ENCODE data around the gene ATP6V0B. TPM values are rescaled to one million over a fixed set of nuclear protein-coding genes. Genes with fewer than 3 reads are reported as not detected.

Gene ATP6V0B
- total and polyA plus RNA-seq, 9 of the 15 experiments (the other 6 are each of a cell fraction or from before 2014, with no cell fraction given), result 137 to 328 (median 220) TPM

DNA sequence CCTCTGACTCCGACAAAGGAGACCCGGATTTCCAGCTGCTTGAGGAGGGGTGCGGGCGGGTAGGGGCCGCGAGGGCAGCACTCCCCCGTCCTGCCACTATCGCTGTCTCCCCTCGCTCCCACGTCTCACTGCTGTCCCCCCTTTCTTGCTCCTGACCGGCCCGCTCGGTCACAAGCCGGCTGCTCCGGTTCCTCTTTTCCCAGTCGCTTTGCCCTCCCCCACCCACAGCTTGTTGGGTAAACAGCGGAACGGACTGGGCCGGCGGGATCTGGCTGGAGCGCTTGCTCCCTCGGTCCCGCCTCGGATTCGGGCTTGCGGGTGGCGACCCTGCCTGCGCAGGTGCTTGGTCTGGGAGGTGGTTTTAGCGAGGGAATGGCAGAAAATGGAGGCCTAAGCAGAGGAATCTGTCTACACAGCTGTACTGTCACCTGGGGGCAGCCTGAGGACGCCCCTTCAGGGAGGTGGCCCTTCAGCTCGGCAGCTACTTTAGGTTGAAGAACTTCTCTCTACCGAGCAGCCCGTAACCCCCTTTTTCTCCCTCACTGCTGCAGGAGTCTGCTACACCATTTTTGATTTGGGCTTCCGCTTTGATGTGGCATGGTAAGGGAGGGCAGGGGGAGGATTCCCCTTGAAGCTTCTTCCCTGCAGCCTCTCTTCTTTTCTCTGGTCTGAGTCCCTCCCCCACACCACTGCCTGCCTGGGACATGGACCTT is 645 bp downstream of the ATP6V0B start (continued):
- TF ChIP-seq FOXK2 (conservative IDR thresholded peaks at IDR 0.05 in 1 of 2, IDR thresholded peaks at IDR 0.05 in 1 of 2; ENCODE audit: low read depth in 2 of 2) (peak; percentile 69 to 88; a peak in 3 of 4 replicates), ZBTB17 (CRISPR knock-in tag; IDR thresholded peaks at IDR 0.05) (no peak), SNAPC5 (CRISPR knock-in tag; IDR thresholded peaks at IDR 0.05) (no peak), CHD1 (IDR thresholded peaks at IDR 0.05; ENCODE audit: low read length) (peak; percentile 80), PTTG1 (tag; IDR thresholded peaks at IDR 0.05; ENCODE audit: low read depth) (no peak), ZBTB1 (CRISPR knock-in tag; IDR thresholded peaks at IDR 0.05; ENCODE audit: borderline replicate concordance, low read depth) (no peak), BRCA1 (IDR thresholded peaks at IDR 0.05) (no peak), BRCA1 (CRISPR knock-in tag; IDR thresholded peaks at IDR 0.05) (peak; percentile 71; the same call in 1 of the 2 replicates), SP2 (IDR thresholded peaks at IDR 0.05; ENCODE audit: extremely low read depth, low read depth, low read length, poor library complexity, severe bottlenecking) (no peak), TCF7L2 (IDR thresholded peaks at IDR 0.05; ENCODE audit: low read depth, low read length) (no peak), BDP1 (IDR thresholded peaks at IDR 0.05; ENCODE audit: insufficient read depth, insufficient read length) (no peak), HNRNPH1 (optimal IDR thresholded peaks at IDR 0.05; ENCODE audit: low read depth, low read length) (no peak), LEF1 (IDR thresholded peaks at IDR 0.05) (peak; percentile 66)
- TF ChIP-seq, protein P1, sequence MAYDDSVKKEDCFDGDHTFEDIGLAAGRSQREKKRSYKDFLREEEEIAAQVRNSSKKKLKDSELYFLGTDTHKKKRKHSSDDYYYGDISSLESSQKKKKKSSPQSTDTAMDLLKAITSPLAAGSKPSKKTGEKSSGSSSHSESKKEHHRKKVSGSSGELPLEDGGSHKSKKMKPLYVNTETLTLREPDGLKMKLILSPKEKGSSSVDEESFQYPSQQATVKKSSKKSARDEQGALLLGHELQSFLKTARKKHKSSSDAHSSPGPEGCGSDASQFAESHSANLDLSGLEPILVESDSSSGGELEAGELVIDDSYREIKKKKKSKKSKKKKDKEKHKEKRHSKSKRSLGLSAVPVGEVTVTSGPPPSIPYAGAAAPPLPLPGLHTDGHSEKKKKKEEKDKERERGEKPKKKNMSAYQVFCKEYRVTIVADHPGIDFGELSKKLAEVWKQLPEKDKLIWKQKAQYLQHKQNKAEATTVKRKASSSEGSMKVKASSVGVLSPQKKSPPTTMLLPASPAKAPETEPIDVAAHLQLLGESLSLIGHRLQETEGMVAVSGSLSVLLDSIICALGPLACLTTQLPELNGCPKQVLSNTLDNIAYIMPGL (CRISPR knock-in tag; IDR thresholded peaks at IDR 0.05), result 0 out of 2 replicates have a peak, but pooled peaks have one; percentile 32
- TF ChIP-seq, protein P2, sequence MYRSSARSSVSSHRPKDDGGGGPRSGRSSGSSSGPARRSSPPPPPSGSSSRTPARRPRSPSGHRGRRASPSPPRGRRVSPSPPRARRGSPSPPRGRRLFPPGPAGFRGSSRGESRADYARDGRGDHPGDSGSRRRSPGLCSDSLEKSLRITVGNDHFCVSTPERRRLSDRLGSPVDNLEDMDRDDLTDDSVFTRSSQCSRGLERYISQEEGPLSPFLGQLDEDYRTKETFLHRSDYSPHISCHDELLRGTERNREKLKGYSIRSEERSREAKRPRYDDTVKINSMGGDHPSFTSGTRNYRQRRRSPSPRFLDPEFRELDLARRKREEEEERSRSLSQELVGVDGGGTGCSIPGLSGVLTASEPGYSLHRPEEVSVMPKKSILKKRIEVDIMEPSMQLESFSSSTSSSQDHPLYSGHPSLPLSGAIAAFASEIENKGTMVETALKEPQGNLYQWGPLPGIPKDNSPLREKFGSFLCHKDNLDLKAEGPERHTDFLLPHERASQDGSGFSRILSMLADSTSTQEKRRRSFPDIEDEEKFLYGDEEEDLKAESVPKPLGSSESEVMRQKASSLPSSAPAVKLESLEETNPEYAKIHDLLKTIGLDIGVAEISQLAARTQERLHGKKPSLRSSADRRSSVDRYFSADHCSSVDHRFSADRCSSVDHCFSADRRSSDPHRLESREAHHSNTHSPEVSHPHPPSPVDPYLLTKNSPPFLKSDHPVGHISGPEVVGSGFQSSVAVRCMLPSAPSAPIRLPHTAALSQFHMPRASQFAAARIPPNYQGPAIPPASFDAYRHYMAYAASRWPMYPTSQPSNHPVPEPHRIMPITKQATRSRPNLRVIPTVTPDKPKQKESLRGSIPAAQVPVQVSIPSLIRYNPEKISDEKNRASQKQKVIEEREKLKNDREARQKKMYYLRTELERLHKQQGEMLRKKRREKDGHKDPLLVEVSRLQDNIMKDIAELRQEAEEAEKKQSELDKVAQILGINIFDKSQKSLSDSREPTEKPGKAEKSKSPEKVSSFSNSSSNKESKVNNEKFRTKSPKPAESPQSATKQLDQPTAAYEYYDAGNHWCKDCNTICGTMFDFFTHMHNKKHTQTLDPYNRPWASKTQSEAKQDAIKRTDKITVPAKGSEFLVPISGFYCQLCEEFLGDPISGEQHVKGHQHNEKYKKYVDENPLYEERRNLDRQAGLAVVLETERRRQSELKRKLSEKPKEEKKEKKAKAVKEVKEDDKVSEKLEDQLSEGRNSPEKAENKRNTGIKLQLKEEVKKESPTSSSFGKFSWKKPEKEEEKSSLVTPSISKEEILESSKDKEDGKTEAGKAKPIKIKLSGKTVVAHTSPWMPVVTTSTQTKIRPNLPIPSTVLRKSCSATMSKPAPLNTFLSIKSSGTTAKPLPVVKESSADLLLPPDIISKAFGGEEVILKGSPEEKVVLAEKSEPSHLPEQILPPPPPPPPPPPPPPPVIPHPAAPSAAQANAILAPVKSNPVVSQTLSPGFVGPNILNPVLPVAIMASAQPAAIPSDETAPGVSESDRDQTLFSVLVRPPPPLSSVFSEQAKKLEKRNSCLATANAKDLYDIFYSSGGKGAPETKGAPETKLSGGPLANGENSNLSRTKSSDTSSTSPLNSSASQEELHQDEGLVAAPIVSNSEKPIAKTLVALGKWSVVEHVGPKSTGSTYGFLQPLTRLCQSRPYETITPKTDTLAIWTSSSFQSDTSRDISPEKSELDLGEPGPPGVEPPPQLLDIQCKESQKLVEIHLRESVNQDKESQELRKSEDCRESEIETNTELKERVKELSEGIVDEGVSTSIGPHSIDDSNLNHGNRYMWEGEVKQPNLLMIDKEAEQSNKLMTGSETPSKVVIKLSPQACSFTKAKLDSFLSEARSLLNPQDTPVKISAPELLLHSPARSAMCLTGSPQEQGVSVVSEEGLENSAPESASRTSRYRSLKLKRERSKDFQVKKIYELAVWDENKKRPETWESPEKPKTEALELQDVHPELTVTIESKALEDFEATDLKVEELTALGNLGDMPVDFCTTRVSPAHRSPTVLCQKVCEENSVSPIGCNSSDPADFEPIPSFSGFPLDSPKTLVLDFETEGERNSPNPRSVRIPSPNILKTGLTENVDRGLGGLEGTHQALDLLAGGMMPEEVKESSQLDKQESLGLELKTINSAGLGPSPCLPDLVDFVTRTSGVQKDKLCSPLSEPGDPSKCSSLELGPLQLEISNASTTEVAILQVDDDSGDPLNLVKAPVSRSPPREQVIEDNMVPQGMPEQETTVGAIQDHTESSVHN (IDR thresholded peaks at IDR 0.05; ENCODE audit: borderline replicate concordance in 1 of 2, low read depth in 1 of 2), result no peak
- TF ChIP-seq, protein P3, sequence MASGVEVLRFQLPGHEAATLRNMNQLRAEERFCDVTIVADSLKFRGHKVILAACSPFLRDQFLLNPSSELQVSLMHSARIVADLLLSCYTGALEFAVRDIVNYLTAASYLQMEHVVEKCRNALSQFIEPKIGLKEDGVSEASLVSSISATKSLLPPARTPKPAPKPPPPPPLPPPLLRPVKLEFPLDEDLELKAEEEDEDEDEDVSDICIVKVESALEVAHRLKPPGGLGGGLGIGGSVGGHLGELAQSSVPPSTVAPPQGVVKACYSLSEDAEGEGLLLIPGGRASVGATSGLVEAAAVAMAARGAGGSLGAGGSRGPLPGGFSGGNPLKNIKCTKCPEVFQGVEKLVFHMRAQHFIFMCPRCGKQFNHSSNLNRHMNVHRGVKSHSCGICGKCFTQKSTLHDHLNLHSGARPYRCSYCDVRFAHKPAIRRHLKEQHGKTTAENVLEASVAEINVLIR (CRISPR knock-in tag; IDR thresholded peaks at IDR 0.05), result no peak

Data from K562 (cell line).